SK-N-SH (cell line): ENCODE measurements around the gene NMBR.

Experiments used
- CHD2 ChIP-seq: fragments of 150-350 bp; IDR thresholded peaks from 2 replicates; pipeline ENCODE4 v1.6.1; 2018; ENCODE audit warnings: low read length; ENCODE audit not compliant: partially characterized antibody
- CTCF ChIP-seq: fragments of 200-600 bp; sonication (generic); IDR thresholded peaks from 2 replicates; pipeline ENCODE4 v1.6.1; 2017; ENCODE audit warnings: antibody characterized with exemption, mild to moderate bottlenecking, moderate library complexity
- EP300 ChIP-seq, 2 experiments: IDR thresholded peaks; 2 replicates each; pipeline versions ENCODE4 v1.4.0 to v1.6.1; 2012; ENCODE audit warnings: borderline replicate concordance in 1 of 2, low read depth in 1 of 2, low read length in 1 of 2
- EZH2phosphoT487 ChIP-seq: fragments of 200-600 bp; sonication (generic); IDR thresholded peaks from 2 replicates; pipeline ENCODE4 v1.6.1; 2017; ENCODE audit warnings: low read depth, mixed run types, mild to moderate bottlenecking, antibody characterized with exemption, moderate library complexity, borderline replicate concordance
- FOXM1 ChIP-seq: IDR thresholded peaks from 2 replicates; pipeline ENCODE4 v1.4.0; 2012; ENCODE audit warnings: low read depth, mild to moderate bottlenecking
- JUND ChIP-seq: IDR thresholded peaks from 2 replicates; pipeline ENCODE4 v1.4.0; 2012
- MAX ChIP-seq: IDR thresholded peaks from 2 replicates; pipeline ENCODE4 v1.4.0; 2012; ENCODE audit warnings: low read depth
- RAD21 ChIP-seq: IDR thresholded peaks from 2 replicates; pipeline ENCODE4 v1.6.1; 2012; ENCODE audit warnings: mild to moderate bottlenecking, low read length
- REST ChIP-seq: IDR thresholded peaks from 2 replicates; pipeline ENCODE4 v1.6.1; 2012; ENCODE audit warnings: mild to moderate bottlenecking, low read depth, low read length, moderate library complexity
- SMC3 ChIP-seq: IDR thresholded peaks from 2 replicates; pipeline ENCODE4 v1.6.1; 2012; ENCODE audit warnings: low read depth, low read length, improper control_type of control experiment
- YY1 ChIP-seq: IDR thresholded peaks from 2 replicates; pipeline ENCODE4 v1.4.0; 2012; ENCODE audit warnings: low read depth, mild to moderate bottlenecking
- ZBTB33 ChIP-seq: IDR thresholded peaks from 2 replicates; pipeline ENCODE4 v1.4.0; 2012; ENCODE audit warnings: low read depth, borderline replicate concordance

GRCh38 chr6:142167486-142167885 is 20.6 kb upstream of the NMBR start:
- TF ChIP-seq EZH2phosphoT487 (no peak), CTCF (no peak), ZBTB33 (no peak), JUND (no peak), YY1 (no peak), CHD2 (no peak), EP300 (IDR thresholded peaks at IDR 0.05; ENCODE audit: borderline replicate concordance in 1 of 2, low read depth in 1 of 2, low read length in 1 of 2) (no peak), REST (no peak), SMC3 (no peak), MAX (no peak), FOXM1 (no peak), RAD21 (no peak)
